ENCODE measurements around the gene FAM180A.

GRCh38 chr7:135683609-135684008, 65.0 kb downstream of the FAM180A start:
- no peak for TF ChIP-seq EP300 (conservative IDR thresholded peaks at IDR 0.05; ENCODE audit: poor library complexity, severe bottlenecking)
- TF ChIP-seq CTCF (IDR thresholded peaks at IDR 0.05; ENCODE audit: poor library complexity, severe bottlenecking) = no peak
- no peak for TF ChIP-seq TAF1 (IDR thresholded peaks at IDR 0.05; ENCODE audit: low read depth)
- no peak for TF ChIP-seq EZH2 (IDR thresholded peaks at IDR 0.05; ENCODE audit: borderline replicate concordance, insufficient read depth, low read length, poor library complexity, severe bottlenecking)
- TF ChIP-seq REST (IDR thresholded peaks at IDR 0.05; ENCODE audit: borderline replicate concordance) = no peak
- TF ChIP-seq POLR2AphosphoS5 (IDR thresholded peaks at IDR 0.05) = no peak
